ENCODE results near the gene CCDC110. TPM values are rescaled to one million over a fixed set of nuclear protein-coding genes. Genes with fewer than 3 reads are reported as not detected.
A peak's percentile ranks its signal among the peaks of the same experiment; 100 is the strongest.

CCDC110 gene
- polyA plus RNA-seq, 1 donor: 2.7 TPM

DNA sequence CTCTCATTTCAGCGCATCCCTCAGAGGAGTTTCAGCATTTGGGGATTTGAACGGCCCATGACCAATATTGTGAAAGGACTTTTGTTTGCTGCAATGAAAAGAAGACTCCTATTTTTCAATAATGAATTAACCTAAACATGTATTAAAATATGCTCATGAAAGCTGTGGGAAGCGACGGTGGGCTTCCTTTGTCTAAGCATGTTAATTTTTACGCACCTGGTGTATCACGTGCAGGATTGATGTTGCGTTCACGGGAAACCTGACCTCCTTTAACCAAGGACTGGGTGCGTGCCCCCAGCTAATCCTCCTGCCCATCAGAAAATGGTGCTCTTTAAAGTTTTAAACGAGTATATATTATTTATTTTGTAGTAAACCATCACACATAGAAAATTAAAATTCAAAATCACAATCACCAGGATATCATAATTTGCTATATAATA lies 590 bp upstream of the CCDC110 start:
- DNase-seq: no peak

DNA sequence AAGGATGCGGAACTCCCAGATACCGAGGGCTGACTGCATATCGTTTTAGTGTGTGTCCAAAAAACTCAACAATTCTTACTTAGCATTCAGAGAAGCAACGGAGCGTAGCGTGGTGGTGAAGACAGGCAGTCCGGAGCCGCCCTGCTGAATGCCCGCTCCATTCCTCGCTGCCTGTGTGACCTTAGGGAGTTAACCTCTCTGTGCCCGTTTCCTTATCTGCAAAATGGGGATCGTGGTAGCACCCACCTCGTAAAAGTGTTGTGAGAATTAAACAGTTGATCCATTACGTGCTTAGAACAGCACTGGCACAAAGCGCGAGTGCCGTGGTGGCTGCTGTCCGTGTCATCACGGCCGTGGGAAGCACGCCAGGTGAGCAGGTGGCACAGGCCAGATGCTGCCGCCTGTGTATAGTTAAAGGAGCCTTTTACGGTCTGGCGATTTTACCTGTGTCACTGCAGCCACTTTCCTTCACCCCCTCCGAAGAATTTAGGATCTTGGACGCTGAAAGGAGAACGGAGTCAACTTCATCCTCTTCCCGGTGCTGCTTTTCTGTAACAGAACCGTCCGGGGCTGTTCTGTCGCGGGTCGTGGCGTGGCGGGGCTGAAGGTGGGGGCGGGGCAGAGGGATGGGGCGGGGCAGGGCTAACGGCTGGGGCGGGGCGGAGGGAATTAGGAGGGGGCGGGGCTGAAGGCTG lies 885 bp downstream of the CCDC110 start:
- no peak for DNase-seq

- no peak for DNase-seq
Measured at GRCh38 chr4:185469580-185470154, 1.9 kb downstream of the CCDC110 start.

- no peak for DNase-seq
Measured at GRCh38 chr4:185468999-185469398, 2.5 kb downstream of the CCDC110 start.

DNA sequence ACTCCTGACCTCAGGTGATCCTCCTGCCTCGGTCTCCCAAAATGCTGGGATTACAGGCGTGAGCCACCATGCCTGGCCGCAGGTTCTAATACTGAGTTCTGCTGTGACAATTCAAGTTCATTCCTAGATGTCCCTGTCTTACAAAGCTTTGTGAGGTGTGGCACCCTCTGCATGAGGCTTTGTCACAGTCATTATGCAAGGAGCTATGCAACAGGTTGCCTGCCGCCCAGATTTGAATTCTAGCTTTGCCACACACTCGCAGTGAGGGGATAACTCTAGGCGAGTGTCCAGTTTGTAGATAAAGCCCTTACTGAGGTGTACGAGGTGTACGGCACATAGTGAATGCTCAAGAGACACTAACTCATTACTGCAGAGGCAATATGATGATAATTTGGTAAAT lies 3.5 kb downstream of the CCDC110 start:
- DNase-seq: no peak

- no peak for DNase-seq
Measured at GRCh38 chr4:185467101-185467500, 4.4 kb downstream of the CCDC110 start.

- no peak for DNase-seq
Measured at GRCh38 chr4:185465707-185466106, 5.8 kb downstream of the CCDC110 start.

GRCh38 chr4:185464887-185465286 lies 6.6 kb downstream of the CCDC110 start:
- no peak for DNase-seq

GRCh38 chr4:185464183-185464582 lies 7.3 kb downstream of the CCDC110 start:
- DNase-seq: no peak

DNA sequence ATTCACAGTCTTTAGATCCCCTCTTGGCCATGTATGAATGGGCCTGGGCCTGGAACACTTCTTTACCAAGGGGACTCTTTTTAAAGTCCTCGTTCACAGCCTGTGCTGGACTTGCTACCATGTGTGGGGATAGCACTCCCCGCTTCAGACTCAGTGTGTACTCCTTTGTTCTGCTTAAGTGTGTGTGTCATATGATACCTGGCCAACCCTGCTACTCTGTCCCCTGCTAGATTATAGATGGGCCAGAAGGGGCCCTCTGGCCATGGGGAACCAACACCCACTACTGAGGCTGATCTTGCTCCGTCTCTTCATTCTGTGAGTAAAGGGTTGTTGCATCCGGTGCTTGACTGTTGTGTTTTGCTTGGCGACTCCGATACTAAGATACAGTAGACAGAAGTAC lies 8.0 kb downstream of the CCDC110 start:
- DNase-seq: no peak

DNA sequence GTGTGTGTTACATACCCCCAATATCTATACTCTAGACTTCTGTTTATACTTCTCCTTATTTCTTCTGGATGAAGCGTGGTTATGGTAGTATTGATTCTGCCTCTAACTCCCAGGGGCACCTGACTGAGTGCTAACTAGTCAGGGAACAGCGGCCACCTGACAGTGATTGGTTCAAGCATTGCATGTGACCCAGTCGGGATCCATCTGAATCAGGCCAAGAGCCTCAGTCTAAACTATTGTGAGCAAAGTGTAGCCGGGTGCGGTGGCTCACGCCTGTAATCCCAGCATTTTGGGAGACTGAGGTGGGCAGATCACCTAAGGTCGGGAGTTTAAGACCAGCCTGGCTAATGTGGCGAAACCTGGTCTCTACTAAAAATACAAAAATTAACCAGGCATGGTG lies 10.0 kb downstream of the CCDC110 start:
- no peak for DNase-seq

GRCh38 chr4:185457136-185457535 lies 14.4 kb downstream of the CCDC110 start:
- DNase-seq: no peak

DNA sequence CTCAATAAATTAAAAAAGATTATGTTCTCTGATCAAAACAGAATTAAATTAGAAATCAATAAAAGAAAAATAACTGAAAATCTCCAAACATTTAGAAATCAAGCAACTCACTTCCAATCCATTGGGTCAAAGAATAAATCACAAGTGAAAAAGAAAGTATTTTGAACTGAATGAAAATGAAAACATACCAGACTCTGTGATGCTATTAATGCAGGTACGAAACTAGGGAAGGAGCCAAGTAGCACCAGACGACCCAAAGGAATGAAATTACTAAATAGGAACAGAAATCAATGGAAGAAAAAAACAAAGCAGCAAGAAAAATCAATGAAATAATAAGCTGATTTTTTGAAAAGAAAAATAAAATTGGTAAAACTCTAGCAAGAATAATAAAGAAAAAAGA lies 15.4 kb downstream of the CCDC110 start:
- DNase-seq: no peak

DNA sequence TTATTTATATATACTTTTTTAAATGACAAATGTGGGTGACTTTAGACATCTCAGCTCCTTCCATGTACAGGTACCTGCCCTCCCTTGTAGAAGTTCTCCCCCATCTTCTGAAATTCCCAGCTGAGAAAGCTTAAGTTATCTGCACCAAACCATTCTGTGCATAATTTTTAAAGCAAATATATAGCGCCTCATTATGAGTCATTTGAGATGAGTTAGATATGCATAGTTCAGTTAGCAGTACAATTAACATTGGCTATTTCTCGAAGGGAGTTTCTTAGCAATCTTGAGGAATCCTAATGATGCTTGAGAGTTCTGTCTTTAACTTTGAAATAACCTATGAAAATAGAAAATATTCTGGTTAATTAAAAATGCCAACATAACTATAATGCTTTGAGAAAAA lies 26.3 kb downstream of the CCDC110 start:
- DNase-seq: no peak

DNA sequence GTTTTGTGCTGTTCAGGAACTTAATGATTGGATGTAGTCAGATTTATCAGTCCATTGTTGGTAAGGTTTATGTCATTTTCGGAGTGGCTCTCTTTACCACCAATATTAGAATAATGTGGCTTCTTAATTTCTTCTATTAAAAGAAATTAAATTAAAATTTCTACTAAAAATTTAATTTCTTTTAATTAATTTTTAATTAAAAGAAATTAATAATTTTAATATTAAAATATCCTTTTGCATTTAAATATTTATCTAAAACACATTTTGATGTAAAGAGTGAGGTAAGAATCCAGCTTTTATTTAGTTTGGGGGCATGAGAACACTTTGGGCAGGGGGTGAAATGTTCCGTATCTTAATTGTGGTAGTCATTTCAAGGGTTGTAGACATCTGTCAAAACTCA lies 30.1 kb downstream of the CCDC110 start:
- no peak for DNase-seq

GRCh38 chr4:185437809-185438208 lies 33.7 kb downstream of the CCDC110 start:
- DNase-seq: no peak

DNA sequence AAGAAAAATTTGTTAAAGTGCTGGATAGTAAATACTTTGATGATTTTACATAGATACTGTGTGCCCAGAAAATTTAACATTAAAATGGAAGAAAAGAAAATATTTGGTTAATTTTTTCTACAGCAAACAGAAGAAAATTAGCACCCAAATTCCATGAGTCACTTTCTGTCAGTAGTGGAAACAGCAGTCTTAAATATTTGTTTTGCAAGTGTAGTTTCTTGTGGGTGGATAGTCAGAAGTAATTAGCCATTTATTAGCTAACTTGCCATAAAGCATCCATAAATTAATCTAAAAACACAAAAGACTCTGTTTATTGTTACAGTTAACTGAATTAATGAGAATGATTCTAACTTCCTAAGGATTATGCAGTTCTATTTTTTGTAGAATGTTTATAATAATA lies 36.1 kb downstream of the CCDC110 start:
- DNase-seq: no peak

DNA sequence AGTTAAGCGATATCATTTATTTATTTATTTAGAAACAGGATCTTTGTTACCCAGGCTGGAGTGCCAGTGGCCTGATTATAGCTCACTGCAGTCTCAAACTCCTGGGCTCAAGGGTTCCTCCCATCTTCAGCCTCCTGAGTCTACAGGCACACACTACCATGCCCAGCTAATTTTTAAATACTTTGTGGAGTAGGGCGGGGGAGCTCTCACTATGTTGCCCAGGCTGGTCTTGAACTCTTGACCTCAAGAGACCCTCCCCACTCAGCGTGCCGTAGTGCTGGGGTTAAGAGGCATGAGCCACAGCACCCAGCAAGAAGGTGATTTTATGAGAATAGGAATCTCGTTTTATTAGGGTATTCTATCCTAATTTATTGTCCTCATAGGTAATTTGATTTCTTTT lies 41.9 kb downstream of the CCDC110 start:
- no peak for DNase-seq

DNA sequence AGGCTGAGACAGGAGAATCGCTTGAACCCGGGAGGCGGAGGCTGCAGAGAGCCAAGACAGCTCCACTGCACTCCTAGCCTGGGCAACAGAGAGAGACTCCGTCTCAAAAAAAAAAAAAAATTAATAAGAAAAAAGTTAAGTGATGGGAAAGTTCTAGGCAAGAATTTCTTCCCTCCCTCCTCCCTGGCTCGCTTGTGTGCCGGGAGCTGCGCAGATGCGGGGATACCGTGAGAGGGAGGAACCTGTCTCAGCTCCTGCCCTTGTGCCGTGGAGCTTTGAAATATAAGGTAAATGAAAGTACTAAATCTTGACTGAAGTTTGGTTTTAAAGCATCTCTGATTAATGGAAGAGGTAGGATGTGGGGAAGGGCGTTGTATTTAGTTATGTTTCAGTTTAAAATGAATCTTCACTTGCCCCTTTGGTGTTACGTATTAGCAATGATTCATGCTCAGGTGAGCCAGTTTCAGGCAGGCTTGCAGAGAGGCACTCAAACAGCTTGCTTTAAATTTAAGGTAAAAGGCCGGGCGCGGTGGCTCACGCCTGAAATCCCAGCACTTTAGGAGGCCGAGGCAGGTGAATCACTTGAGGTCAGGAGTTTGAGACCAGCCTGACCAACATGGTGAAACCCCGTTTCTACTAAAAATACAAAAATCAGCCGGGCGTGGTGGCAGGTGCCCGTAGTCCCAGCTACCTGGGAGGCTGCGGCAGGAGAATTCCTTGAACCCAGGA lies 44.4 kb downstream of the CCDC110 start:
- no peak for DNase-seq

DNA sequence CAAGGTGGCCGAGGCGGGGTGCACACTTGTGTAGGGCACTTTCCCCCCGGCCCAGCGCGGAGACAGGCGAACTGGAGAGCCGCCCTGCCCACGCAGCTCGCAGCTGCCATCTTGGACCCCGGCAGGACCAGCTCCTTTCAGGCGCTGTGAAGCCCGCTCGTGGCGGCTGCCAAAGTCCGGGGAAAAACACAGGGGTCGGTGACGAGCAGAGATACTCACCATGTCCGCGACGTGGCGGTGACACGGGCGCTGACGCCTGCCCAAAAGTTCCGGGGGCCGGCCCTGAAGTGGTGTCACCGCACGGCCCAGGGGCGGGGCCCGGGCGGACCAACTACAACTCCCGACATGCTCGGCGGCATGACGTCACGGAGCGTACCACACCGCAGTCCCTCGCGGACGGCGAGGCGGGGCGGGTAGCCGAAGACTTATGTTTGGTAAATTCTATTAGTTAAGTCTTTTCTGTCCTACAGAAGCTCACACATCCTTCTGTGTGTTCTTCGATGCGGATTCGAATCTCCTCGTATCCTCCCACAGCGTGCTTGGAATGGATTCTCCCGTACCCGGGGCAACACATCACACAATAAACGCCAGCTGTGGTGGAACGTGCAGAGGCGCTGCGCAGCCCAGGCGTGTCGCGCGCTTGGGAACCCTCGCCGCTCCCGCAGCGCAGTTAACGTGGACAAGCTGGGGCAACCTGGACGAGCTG lies 45.7 kb downstream of the CCDC110 start, which contains the start of gene UFSP2:
TSS of gene UFSP2 (minus strand) at position 318 of the 706 bp plus-strand sequence. CDS start at position 222, 96 bp downstream.
- DNase-seq: peak; percentile 91

- peak; percentile 22 for DNase-seq
Measured at GRCh38 chr4:185424905-185425646, 46.5 kb downstream of the CCDC110 start.
